GM13976 (cell line): ENCODE measurements around the gene ZNF20.

Experiments used
- DNase-seq: peaks from one replicate; pipeline ENCODE4 v3.0.0; 2012; ENCODE audit warnings: low spot score
- CTCF ChIP-seq: IDR thresholded peaks from 2 replicates; pipeline ENCODE4 v1.5.1; 2012; ENCODE audit warnings: borderline replicate concordance, mild to moderate bottlenecking; ENCODE audit not compliant: insufficient read depth; ENCODE audit errors: extremely low read depth, missing control alignments, control extremely low read depth
- in situ Hi-C: fragments of 300-500 bp; cut with MboI; formaldehyde crosslinking; loops from one replicate; pipeline ENCODE4 v1.12.0; 2022; ENCODE audit warnings: low sequenced_read_pairs, mixed read lengths, inconsistent platforms; ENCODE audit not compliant: unreplicated experiment

Gene ZNF20

GRCh38 chr19:12162513-12162881, 22.3 kb upstream of the ZNF20 start:
- in situ Hi-C loops: no loop called here
- DNase-seq: no peak
- TF ChIP-seq CTCF: no peak

- TF ChIP-seq CTCF: no peak
- in situ Hi-C loops: no loop called here
- DNase-seq: no peak
These were observed 19.7 kb upstream of the ZNF20 start for GRCh38 chr19:12159773-12160414.

GRCh38 chr19:12156223-12157058, 16.3 kb upstream of the ZNF20 start, which contains the start of gene ZNF625:
Gene ZNF625 (minus strand): TSS chr19:12156734. CDS start chr19:12156558, 176 bp downstream.
- DNase-seq: peak; percentile 89
- in situ Hi-C loops: no loop called here
- TF ChIP-seq CTCF: no peak

GRCh38 chr19:12155324-12155860, 15.2 kb upstream of the ZNF20 start:
- no peak for DNase-seq
- no peak for TF ChIP-seq CTCF
- in situ Hi-C loops: no loop called here

- in situ Hi-C loops: no loop called here
- no peak for DNase-seq
- TF ChIP-seq CTCF: no peak
These were observed 5.2 kb upstream of the ZNF20 start for GRCh38 chr19:12145348-12145747.

GRCh38 chr19:12141405-12141736, 1.2 kb upstream of the ZNF20 start:
- no peak for TF ChIP-seq CTCF
- no peak for DNase-seq
- in situ Hi-C loops: no loop called here
